OCI-M2 (cell line): ENCODE results near the gene ATG10.
"Not testable (repeated sequence)": the region's sequence is repeated elsewhere in the genome, so short reads cannot be mapped to it uniquely, and the experiment has no call there.

Experiments used
- DNase-seq: peaks from one replicate; lab custom pipeline; 2025; ENCODE audit not compliant: unreplicated experiment; lab: John Stamatoyannopoulos, UW

The ATG10 gene

DNA sequence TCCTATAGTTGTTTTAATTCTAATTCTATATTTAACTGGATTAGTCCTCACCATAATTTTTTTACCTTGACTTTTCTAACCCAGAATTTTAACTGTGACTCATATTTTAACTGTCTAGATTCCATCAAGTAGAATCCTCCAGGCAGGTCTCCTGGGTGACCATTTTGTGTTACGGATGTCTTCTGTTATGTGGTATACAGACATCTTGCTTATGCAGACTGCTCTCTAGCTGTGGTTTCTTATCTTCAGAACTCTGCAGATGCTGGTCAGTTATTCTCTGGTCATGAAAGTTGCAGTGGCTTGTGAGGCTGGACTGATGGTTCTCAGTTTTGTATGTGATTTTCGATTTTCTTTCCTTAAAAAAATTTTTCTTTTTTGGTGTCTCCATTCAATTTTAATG is 139.4 kb downstream of the ATG10 start:
- peak; percentile 13 for DNase-seq

DNA sequence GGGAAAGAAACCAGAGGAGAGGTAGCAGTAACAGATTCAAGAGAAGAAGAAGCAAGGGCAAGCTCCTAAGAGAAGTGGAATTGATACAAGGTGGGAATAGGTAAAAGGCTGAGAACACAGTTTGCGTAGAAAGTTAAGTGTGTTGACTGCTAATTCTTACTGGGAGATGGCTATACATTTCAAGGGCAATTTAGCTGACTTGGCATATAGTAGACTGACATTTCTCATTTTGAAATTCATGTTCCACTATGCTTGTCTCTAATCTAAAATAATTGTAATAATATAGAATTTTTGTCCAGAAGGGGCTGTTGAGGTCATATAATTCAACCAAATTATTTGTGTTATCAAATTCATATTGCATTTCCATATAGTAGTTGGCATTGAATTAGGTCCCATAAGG is 144.0 kb downstream of the ATG10 start:
- no peak for DNase-seq

DNA sequence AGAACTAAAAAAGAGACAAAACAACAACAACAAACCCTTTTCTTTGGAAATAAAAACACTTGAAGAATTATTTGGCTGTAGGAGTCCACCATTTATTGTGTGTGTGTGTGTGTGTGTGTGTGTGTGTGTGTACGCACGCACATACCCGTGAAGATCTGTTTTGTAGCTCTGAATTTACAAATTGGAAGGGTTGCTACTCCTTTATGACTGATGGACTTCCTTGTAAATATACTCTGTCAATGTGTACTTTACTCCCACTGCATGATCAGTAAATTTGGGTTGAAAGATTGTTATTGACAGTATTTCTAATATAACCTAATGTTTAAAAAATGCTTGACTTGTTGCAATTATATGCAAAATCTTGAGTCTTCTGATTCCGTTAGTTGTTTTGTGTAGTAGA is 148.1 kb downstream of the ATG10 start:
- DNase-seq, result no peak

DNA sequence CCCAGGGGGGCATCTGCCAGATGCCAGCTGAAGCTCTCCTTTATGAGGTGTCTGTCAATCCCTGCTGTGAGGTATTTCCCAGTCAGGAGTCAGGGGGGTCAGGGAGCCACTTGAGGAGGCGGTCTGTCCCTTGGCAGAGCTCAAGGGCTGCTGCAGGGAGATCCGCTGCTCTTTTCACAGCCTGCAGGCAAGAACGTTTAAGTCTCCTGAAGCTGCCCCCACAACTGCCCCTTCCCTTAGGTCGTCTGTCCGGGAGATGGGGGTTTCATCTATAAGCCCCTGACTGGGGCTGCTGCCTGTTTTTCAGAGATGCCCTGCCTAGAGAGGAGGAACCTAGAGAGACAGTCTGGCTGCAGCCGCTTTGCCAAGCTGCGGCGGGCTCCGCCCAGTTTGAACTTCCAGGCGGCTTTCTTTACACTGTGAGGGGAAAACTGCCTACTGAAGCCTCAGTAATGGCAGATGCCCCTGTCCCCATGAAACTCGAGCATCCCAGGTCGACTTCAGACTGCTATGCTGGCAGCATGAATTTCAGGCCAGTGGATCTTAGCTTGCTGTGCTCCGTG is 158.0 kb downstream of the ATG10 start:
- DNase-seq, result no peak

DNA sequence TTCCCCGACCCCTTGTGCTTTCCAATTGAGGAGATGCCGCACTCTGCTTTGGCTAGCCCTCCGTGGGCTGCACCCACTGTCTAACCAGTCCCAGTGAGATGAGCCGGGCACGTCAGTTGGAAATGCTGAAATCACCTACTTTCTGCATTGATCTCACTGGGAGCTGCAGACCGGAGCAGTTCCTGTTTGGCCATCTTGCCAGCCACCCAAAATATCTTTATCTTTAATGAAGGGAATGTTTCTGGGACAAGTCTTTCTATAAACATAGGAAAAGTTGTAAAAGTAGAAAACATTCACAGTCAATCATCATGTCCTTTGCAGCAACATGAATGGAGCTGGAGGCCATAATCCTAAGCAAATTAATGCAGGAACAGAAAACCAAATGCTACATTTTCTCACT is 158.8 kb downstream of the ATG10 start:
- DNase-seq, result no peak

DNA sequence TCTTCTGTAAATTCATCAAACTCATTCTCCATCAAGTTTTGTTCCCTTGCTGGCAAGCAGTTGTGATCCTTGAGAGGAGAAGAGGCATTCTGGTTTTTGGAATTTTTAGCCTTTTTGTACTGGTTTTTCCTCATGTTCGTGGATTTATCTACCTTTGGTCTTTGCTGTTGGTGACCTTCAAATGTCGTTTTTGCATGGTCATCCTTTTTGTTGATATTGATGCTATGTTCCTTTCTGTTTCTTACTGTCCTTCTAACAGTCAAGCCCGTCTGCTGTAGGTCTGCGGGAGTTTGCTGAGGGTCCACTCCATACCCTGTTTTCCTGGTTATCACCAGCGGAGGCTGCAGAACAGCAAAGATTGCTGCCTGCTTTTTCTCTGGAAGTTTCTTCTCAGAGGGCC is 165.4 kb downstream of the ATG10 start:
- no peak for DNase-seq

DNA sequence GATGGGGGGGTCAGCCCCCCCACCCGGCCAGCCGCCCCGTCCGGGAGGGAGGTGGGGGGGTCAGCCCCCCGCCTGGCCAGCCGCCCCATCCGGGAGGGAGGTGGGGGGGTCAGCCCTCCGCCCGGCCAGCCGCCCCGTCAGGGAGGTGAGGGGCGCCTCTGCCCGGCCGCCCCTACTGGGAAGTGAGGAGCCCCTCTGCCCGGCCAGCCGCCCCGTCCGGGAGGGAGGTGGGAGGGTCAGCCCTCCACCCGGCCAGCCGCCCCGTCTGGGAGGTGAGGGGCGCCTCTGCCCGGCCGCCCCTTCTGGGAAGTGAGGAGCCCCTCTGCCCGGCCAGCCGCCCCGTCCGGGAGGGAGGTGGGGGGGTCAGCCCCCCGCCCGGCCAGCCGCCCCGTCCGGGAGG is 168.0 kb downstream of the ATG10 start:
- DNase-seq, result not testable (repeated sequence)

DNA sequence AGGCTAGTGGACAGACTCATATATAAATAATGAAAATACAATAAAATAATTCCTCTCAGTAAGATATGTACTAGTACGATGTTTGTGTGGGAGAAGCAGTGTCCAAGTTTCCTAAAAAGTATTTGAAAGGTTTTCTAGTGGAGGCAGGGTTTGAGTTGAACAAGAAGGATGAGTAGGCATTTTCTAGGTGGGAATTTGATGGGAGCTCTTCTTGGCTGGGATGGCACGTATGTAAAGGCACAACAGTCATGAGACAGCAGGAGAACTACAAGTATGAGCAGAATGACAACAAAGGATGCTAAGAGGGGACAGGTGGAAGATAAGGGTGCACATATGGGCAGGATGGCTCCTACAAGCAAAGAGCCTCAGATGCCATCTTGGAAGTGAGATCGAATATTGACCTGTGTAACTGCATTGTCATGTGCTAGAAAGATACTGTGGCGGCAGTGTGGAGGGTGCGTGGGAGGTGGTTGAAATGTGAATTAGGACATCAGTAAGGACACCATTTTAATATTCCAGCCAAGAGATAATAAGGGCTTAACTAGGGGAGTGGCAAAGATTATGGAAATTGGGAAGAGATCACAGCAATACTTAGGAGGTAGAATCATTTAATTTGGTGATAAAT is 170.5 kb downstream of the ATG10 start:
- DNase-seq, result no peak

DNA sequence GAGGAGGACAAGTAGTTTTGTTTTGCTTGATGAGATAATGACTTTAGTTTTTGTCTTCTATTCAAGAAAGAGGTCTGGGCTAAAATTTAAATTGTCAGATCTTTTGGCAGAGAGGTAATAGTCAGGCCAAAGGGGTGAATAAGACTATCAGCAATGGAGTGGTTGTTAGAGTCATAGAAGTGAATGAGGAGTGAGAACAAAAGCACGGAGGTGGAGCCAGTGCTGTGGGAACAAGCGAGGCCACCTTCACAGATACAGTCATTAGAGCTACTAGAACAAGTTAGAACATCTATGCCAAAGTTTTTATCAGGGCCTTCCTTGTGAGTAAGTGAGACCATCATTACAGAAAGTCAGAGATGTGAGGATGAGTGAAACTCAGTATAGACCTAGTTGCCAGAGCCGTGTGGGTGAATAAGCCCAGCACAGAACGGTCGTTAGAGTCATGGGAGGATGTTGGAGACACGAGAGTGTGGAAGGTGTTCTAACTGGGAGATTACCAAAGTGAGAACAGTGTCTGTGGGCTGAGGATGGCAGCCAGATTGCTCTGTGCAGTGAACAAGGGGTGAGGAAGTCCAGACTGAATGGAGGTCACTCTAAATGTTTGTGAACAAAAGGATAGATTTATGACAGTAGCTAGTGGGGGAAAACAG is 171.2 kb downstream of the ATG10 start:
- no peak for DNase-seq

DNA sequence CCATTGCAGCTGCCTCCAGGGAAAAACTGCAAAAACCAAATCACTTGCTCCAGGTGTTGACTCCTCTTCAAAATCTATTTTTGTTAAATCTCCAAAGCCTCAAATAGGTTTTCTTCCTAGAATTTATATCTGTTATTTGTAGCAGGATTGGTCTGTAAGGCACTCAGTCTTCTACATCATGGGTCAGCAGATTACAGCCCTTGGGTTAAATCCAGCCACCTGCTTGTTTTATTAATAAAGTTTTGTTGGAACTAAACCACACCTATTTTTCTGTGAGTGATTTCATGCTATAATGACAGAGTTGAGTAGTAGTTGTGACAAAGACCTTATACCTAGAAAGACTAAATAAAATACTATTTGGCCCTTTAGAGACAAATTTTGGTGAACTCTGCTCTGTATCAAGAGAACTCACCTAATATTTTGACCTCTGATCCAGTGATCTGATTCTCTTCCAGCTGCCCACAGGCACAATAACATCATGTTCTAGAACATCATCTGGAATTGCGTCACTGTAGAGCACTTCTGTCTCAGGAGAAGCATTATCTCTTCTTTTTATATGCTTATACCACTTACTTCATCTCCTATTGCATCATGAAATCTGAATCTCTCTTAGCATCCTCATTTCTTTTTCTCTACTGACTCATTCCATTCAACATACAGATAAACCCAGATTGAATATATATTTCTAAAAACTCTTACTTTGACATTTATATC is 176.2 kb downstream of the ATG10 start:
- DNase-seq, result no peak

DNA sequence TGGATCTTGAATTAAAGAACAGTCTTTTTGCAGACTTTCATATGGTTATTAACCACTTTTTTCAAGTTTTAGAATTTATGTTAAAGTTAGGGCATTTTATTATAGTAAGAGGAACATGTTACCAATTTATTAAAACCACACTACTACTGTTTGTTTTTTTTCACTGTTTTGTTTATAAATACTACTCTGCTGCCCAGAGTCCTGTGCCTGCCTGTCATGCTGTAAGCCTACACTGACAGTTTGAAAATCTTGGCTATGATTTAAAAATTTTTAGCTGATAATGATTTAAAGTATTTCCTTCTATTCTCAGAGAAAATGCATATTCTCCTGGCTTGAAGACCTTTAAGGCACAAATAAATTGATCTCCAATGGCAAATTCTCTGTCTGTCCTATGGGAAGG is 177.6 kb downstream of the ATG10 start:
- no peak for DNase-seq

DNA sequence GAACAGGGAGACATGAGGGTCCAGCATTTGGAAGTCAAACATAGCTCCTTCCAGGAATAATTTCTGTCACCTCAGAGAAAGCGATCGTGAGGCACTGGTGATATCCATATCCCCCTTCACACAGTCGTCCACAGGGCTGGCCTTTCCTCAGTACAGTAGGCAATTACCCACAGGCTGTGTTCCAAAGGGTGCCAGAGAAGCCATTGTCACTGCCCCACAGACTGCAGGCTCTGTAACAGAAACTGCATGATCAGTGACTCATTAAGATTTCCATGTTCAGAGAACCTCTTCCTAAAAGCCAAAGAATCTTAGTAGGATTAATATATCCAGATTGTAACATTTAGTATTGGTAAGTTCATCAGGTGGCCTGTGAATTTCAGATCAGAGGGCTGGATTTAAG is 178.7 kb downstream of the ATG10 start:
- no peak for DNase-seq

DNA sequence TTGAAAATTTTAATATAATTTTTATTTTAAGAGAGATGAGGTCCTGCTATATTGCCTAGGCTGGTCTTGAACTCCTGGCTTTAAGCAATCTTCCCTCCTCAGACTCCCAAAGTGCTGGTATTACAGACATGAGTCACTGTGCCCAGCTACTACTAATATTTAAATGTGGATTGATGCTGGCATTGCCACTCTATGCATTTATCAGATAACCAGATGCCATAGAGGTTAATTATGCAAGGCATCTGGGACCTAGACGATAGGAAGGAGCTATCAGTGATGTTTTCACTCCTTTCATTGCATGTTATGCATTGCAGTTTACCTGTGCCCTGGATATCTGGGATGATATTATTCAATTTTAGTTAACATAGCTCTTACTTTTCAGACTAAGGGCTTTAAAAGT is 179.4 kb downstream of the ATG10 start:
- DNase-seq, result no peak

DNA sequence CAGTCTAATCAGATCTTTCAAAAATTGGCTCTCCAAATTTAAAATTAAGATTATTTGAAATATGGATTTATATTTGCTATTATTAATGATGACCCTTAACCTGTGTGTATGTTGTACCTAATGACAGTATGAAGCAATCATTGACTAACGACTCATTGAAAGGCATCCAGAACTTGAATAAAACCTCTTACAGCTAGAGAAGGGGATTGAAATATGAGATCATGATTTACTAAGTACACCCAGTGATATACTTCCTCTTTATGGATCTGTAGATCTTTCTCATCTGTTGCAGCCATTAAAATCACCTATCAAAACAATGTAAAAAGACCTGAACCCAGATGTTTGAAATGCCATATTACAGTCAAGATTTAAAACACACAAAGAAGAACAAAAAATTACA is 179.8 kb downstream of the ATG10 start:
- DNase-seq, result no peak

DNA sequence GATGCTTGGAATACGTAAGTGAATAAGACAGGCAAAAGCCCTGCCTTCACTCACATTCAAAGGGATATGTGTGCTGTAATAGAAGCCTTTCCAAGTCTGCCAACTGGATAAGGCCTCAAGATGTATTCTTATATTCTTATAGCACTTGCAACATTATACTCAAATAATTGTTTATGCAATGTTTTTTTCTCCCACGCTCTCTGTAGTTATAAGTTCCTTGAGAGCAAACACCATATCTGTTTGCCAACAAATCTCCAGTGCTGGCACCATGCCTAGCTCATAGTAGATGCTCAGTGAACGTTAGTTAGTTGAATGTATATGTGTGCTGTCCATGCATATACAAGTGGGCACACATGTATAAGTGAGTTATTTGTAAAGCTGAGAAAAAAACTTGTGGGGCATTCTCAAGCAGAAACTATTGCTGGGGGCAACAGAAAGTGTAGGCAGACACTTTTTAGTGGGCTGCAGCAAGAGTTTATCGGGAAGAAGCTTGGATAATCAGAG is 181.2 kb downstream of the ATG10 start:
- no peak for DNase-seq

DNA sequence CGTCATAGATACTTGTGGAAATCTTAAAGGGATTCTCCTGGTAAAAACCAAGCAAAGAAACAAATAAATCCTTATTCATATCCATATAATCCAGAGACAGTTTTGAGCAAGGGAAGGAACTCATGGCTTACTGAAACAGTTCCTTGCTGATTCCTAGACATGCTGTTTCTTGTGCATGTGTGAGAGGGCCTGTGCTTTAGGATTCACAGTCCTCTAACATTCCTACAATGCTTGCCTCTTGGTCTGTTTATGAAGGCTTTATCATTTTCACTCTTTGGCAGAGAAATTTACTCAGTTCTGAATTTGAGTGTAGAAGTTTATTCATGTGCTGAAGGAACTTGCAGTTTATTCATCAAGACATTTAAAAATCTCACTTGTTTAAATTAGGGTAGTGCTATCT is 183.0 kb downstream of the ATG10 start:
- no peak for DNase-seq

DNA sequence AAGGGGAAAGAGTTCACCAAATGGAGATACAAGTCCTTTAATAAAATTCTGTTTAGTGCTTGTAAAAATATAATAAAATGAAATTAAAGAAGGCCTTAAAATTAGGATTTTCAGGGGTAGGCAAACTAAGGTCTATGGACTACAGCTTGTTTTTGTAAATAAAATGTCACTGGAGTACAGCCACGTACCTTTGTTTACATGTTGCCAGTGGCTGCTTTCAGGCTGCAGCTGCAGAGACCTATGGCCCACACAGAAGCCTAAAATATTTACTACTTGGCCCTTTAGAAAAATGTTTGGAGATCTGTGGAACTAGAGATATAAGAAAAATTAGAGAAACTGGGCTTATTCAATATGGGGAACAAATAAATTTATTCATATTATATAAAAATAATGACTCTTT is 183.5 kb downstream of the ATG10 start:
- no peak for DNase-seq

DNA sequence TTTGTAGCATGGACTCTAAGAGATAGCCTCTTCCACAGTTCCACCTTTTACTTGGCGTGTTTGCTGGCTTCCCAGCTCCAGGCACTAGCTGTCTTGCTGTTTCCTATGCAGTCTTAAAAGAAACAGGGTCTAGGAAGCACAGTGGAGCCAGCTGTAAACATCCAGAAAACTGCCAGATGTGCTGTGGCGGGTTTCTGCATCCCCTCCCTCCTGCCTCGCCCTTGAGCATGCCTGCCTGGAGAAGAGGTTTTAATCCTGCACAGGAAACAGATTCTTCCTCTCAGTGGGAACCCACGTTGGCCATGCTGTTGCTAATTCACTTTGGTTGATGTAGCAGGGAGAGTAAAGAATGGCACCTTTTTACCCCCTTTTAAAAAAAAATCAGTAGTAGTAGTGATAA is 185.1 kb downstream of the ATG10 start:
- DNase-seq, result no peak

DNA sequence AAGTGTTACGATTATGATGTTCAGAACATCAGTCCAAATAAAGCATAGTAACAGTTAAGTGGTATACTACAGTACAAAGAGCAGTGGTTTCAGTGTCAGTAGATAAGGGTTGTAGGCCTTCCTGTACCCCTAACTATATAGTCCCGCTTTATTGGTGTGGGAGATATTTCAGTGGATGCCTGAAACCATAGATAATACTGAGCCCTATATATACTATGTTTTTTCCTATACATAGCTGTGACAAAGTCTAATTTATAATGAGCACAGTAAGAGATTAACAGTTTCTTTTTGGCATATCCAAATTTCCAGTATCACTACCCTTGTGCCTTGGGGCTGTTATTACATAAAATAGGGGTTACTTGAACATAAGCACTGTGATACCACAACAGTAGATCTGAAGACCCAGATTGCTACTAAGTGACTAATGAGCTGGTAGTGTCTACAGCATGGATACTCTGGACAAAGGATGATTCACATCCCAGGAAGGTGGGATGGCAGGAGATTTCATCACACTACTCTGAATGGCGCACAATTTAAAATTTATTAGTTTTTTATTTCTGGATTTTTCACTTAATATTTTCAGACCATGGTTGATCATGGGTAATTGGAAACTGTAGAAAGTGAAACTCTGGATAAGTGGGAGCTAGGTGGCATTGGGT is 187.1 kb downstream of the ATG10 start:
- no peak for DNase-seq

DNA sequence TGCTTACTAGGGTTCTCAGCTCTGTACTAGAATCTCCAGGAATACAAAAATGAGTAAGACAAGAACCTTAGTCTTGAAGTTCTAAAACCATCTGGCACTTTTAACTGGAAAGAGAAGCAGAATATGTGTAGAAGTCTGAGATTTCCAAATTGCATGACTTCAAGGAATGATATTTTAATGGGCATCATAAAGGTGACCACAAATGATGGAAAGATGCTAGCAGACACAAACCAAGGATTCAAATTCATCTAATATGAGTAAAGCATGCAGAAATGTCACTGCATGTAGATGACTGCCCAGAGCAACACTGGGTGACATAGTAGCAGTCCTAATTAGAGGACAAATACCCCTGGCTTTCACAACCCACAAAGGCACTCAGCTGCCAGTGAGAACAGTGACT is 189.1 kb downstream of the ATG10 start:
- no peak for DNase-seq

DNA sequence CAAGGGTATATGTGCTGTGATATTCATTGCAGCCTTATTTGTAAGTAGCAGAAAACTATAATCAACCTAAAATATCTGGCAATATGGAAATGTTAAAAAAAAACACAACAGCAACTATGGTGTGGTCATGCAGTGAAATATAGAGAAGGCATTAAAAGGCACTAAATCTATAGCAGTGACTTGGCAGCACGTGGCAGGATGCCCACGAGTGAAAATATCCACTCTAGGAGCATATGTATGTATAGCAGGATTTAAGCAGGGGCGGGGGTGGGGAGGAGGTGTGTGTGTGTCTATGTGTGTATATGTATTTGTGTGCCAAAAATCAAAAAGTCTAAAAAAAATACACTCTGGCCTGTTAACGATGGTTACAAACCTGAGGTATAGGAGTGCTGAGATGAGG is 190.8 kb downstream of the ATG10 start:
- DNase-seq, result no peak
